ENCODE measurements around the gene ACVR2A.

Gene ACVR2A

GRCh38 chr2:147855977-147856376, 11.1 kb downstream of the ACVR2A start:
- Histone ChIP-seq H3K36me3 (ENCODE audit: insufficient read depth, low read length) (no peaks in the 10 kb centered on the region), H3K27me3 (ENCODE audit: insufficient read depth, low read length) (no peaks in the 10 kb centered on the region), H3K79me2 (ENCODE audit: control insufficient read depth, insufficient read depth, low read length, unreplicated experiment) (peaks cover 61% of the 10 kb centered on the region), H2AFZ (ENCODE audit: low read length, unreplicated experiment) (no peak overlapping the region), H3K4me3 (ENCODE audit: low read depth, low read length) (no peak overlapping the region), H3K4me1 (ENCODE audit: control insufficient read depth, insufficient read depth, low read length, unreplicated experiment) (no peaks in the 10 kb centered on the region), H3K27ac (ENCODE audit: low read depth, low read length) (no peak overlapping the region)

GRCh38 chr2:147860009-147860408, 15.2 kb downstream of the ACVR2A start:
- Histone ChIP-seq H2AFZ (ENCODE audit: low read length, unreplicated experiment) (no peak overlapping the region), H3K79me2 (ENCODE audit: control insufficient read depth, insufficient read depth, low read length, unreplicated experiment) (peaks cover 65% of the 10 kb centered on the region), H3K27ac (ENCODE audit: low read depth, low read length) (no peak overlapping the region), H3K36me3 (ENCODE audit: insufficient read depth, low read length) (no peaks in the 10 kb centered on the region), H3K4me3 (ENCODE audit: low read depth, low read length) (no peak overlapping the region), H3K4me1 (ENCODE audit: control insufficient read depth, insufficient read depth, low read length, unreplicated experiment) (no peaks in the 10 kb centered on the region), H3K27me3 (ENCODE audit: insufficient read depth, low read length) (no peaks in the 10 kb centered on the region)

- Histone ChIP-seq H3K36me3 (ENCODE audit: insufficient read depth, low read length) (0 out of 2 replicates have a peak, but pooled peaks cover 4% of the 10 kb centered on the region), H3K4me1 (ENCODE audit: control insufficient read depth, insufficient read depth, low read length, unreplicated experiment) (no peaks in the 10 kb centered on the region), H3K27me3 (ENCODE audit: insufficient read depth, low read length) (no peaks in the 10 kb centered on the region), H3K27ac (ENCODE audit: low read depth, low read length) (no peak overlapping the region), H3K79me2 (ENCODE audit: control insufficient read depth, insufficient read depth, low read length, unreplicated experiment) (peaks cover 75% of the 10 kb centered on the region), H2AFZ (ENCODE audit: low read length, unreplicated experiment) (no peak overlapping the region), H3K4me3 (ENCODE audit: low read depth, low read length) (no peak overlapping the region)
Measured at GRCh38 chr2:147862859-147863516, 18.2 kb downstream of the ACVR2A start.

GRCh38 chr2:147863835-147864234, 19.0 kb downstream of the ACVR2A start:
- no peaks in the 10 kb centered on the region for H3K4me1 ChIP-seq (ENCODE audit: control insufficient read depth, insufficient read depth, low read length, unreplicated experiment)
- H3K79me2 ChIP-seq (ENCODE audit: control insufficient read depth, insufficient read depth, low read length, unreplicated experiment): peaks cover 70% of the 10 kb centered on the region
- H3K27me3 ChIP-seq (ENCODE audit: insufficient read depth, low read length): no peaks in the 10 kb centered on the region
- 0 out of 2 replicates have a peak, but pooled peaks cover 4% of the 10 kb centered on the region for H3K36me3 ChIP-seq (ENCODE audit: insufficient read depth, low read length)
- H3K27ac ChIP-seq (ENCODE audit: low read depth, low read length): no peak overlapping the region
- H3K4me3 ChIP-seq (ENCODE audit: low read depth, low read length): no peak overlapping the region
- H2AFZ ChIP-seq (ENCODE audit: low read length, unreplicated experiment): no peak overlapping the region

- H2AFZ ChIP-seq (ENCODE audit: low read length, unreplicated experiment): no peak overlapping the region
- H3K27me3 ChIP-seq (ENCODE audit: insufficient read depth, low read length): no peaks in the 10 kb centered on the region
- peaks cover 68% of the 10 kb centered on the region for H3K79me2 ChIP-seq (ENCODE audit: control insufficient read depth, insufficient read depth, low read length, unreplicated experiment)
- no peak overlapping the region for H3K27ac ChIP-seq (ENCODE audit: low read depth, low read length)
- no peak overlapping the region for H3K4me3 ChIP-seq (ENCODE audit: low read depth, low read length)
- H3K36me3 ChIP-seq (ENCODE audit: insufficient read depth, low read length): 0 out of 2 replicates have a peak, but pooled peaks cover 4% of the 10 kb centered on the region
- H3K4me1 ChIP-seq (ENCODE audit: control insufficient read depth, insufficient read depth, low read length, unreplicated experiment): no peaks in the 10 kb centered on the region
Measured at GRCh38 chr2:147865560-147865959, 20.7 kb downstream of the ACVR2A start.

GRCh38 chr2:147867050-147867449, 22.2 kb downstream of the ACVR2A start:
- Histone ChIP-seq H3K27me3 (ENCODE audit: insufficient read depth, low read length) (no peaks in the 10 kb centered on the region), H3K36me3 (ENCODE audit: insufficient read depth, low read length) (0 out of 2 replicates have a peak, but pooled peaks cover 4% of the 10 kb centered on the region), H3K4me1 (ENCODE audit: control insufficient read depth, insufficient read depth, low read length, unreplicated experiment) (no peaks in the 10 kb centered on the region), H3K79me2 (ENCODE audit: control insufficient read depth, insufficient read depth, low read length, unreplicated experiment) (peaks cover 65% of the 10 kb centered on the region), H2AFZ (ENCODE audit: low read length, unreplicated experiment) (no peak overlapping the region), H3K27ac (ENCODE audit: low read depth, low read length) (no peak overlapping the region), H3K4me3 (ENCODE audit: low read depth, low read length) (no peak overlapping the region)

GRCh38 chr2:147869934-147870333, 25.1 kb downstream of the ACVR2A start:
- Histone ChIP-seq H3K79me2 (ENCODE audit: control insufficient read depth, insufficient read depth, low read length, unreplicated experiment) (peaks cover 62% of the 10 kb centered on the region), H3K36me3 (ENCODE audit: insufficient read depth, low read length) (0 out of 2 replicates have a peak, but pooled peaks cover 4% of the 10 kb centered on the region), H3K27ac (ENCODE audit: low read depth, low read length) (no peak overlapping the region), H2AFZ (ENCODE audit: low read length, unreplicated experiment) (no peak overlapping the region), H3K4me3 (ENCODE audit: low read depth, low read length) (no peak overlapping the region), H3K27me3 (ENCODE audit: insufficient read depth, low read length) (no peaks in the 10 kb centered on the region), H3K4me1 (ENCODE audit: control insufficient read depth, insufficient read depth, low read length, unreplicated experiment) (no peaks in the 10 kb centered on the region)

- Histone ChIP-seq H3K4me1 (ENCODE audit: control insufficient read depth, insufficient read depth, low read length, unreplicated experiment) (no peaks in the 10 kb centered on the region), H2AFZ (ENCODE audit: low read length, unreplicated experiment) (no peak overlapping the region), H3K36me3 (ENCODE audit: insufficient read depth, low read length) (no peaks in the 10 kb centered on the region), H3K79me2 (ENCODE audit: control insufficient read depth, insufficient read depth, low read length, unreplicated experiment) (peaks cover 43% of the 10 kb centered on the region), H3K27ac (ENCODE audit: low read depth, low read length) (no peak overlapping the region), H3K4me3 (ENCODE audit: low read depth, low read length) (no peak overlapping the region), H3K27me3 (ENCODE audit: insufficient read depth, low read length) (no peaks in the 10 kb centered on the region)
Measured at GRCh38 chr2:147872967-147873366, 28.1 kb downstream of the ACVR2A start.

GRCh38 chr2:147873859-147874483, 29.1 kb downstream of the ACVR2A start:
- no peak overlapping the region for H2AFZ ChIP-seq (ENCODE audit: low read length, unreplicated experiment)
- H3K4me1 ChIP-seq (ENCODE audit: control insufficient read depth, insufficient read depth, low read length, unreplicated experiment): no peaks in the 10 kb centered on the region
- no peaks in the 10 kb centered on the region for H3K36me3 ChIP-seq (ENCODE audit: insufficient read depth, low read length)
- no peak overlapping the region for H3K4me3 ChIP-seq (ENCODE audit: low read depth, low read length)
- peaks cover 39% of the 10 kb centered on the region for H3K79me2 ChIP-seq (ENCODE audit: control insufficient read depth, insufficient read depth, low read length, unreplicated experiment)
- no peak overlapping the region for H3K27ac ChIP-seq (ENCODE audit: low read depth, low read length)
- H3K27me3 ChIP-seq (ENCODE audit: insufficient read depth, low read length): no peaks in the 10 kb centered on the region

- H2AFZ ChIP-seq (ENCODE audit: low read length, unreplicated experiment): no peak overlapping the region
- no peaks in the 10 kb centered on the region for H3K36me3 ChIP-seq (ENCODE audit: insufficient read depth, low read length)
- no peak overlapping the region for H3K27ac ChIP-seq (ENCODE audit: low read depth, low read length)
- peaks cover 8% of the 10 kb centered on the region for H3K4me1 ChIP-seq (ENCODE audit: control insufficient read depth, insufficient read depth, low read length, unreplicated experiment)
- peaks cover 23% of the 10 kb centered on the region for H3K79me2 ChIP-seq (ENCODE audit: control insufficient read depth, insufficient read depth, low read length, unreplicated experiment)
- no peaks in the 10 kb centered on the region for H3K27me3 ChIP-seq (ENCODE audit: insufficient read depth, low read length)
- H3K4me3 ChIP-seq (ENCODE audit: low read depth, low read length): no peak overlapping the region
Measured at GRCh38 chr2:147879846-147880245, 35.0 kb downstream of the ACVR2A start.

GRCh38 chr2:147882631-147883030, 37.8 kb downstream of the ACVR2A start:
- H3K36me3 ChIP-seq (ENCODE audit: insufficient read depth, low read length): no peaks in the 10 kb centered on the region
- peaks cover 33% of the 10 kb centered on the region for H3K79me2 ChIP-seq (ENCODE audit: control insufficient read depth, insufficient read depth, low read length, unreplicated experiment)
- no peak overlapping the region for H3K4me3 ChIP-seq (ENCODE audit: low read depth, low read length)
- H3K4me1 ChIP-seq (ENCODE audit: control insufficient read depth, insufficient read depth, low read length, unreplicated experiment): peaks cover 8% of the 10 kb centered on the region
- no peaks in the 10 kb centered on the region for H3K27me3 ChIP-seq (ENCODE audit: insufficient read depth, low read length)
- no peak overlapping the region for H2AFZ ChIP-seq (ENCODE audit: low read length, unreplicated experiment)
- no peak overlapping the region for H3K27ac ChIP-seq (ENCODE audit: low read depth, low read length)
